Mesendoderm (in vitro differentiated cells): ENCODE results near the gene ARHGAP42.

Source experiments
- DNase-seq: peaks from one replicate; pipeline ENCODE4 v3.0.0; 2013
- H2AK5ac ChIP-seq: 2 replicates; pipeline ENCODE4 v1.6.1; 2013; ENCODE audit warnings: low read length, inconsistent platforms
- H2BK120ac ChIP-seq: 2 replicates; pipeline ENCODE4 v1.6.1; 2013; ENCODE audit warnings: low read depth, mild to moderate bottlenecking, low read length, moderate library complexity, mixed read lengths
- H2BK15ac ChIP-seq: replicated peaks from 2 replicates; pipeline ENCODE4 v1.6.1; 2013; ENCODE audit warnings: low read depth, mild to moderate bottlenecking, moderate library complexity
- H2BK5ac ChIP-seq: 2 replicates; pipeline ENCODE4 v1.6.1; 2013; ENCODE audit warnings: low read length, inconsistent platforms
- H3K18ac ChIP-seq: 2 replicates; pipeline ENCODE4 v1.6.1; 2013; ENCODE audit warnings: mild to moderate bottlenecking, low read length, mixed read lengths
- H3K23ac ChIP-seq: one replicate; pipeline ENCODE4 v1.6.1; 2013; ENCODE audit warnings: low read length
- H3K27ac ChIP-seq: 2 replicates; pipeline ENCODE4 v1.5.1; 2013; ENCODE audit warnings: low read depth, mild to moderate bottlenecking, inconsistent platforms, low read length, moderate library complexity
- H3K27me3 ChIP-seq: 2 replicates; pipeline ENCODE4 v1.6.1; 2013; ENCODE audit warnings: low read length, control low read depth, mild to moderate bottlenecking, inconsistent platforms; ENCODE audit not compliant: insufficient read depth, poor library complexity
- H3K36me3 ChIP-seq: 2 replicates; pipeline ENCODE4 v1.6.1; 2013; ENCODE audit warnings: low read length, inconsistent platforms; ENCODE audit not compliant: control insufficient read depth, insufficient read depth
- H3K4ac ChIP-seq: one replicate; pipeline ENCODE4 v1.6.1; 2013; ENCODE audit warnings: low read depth, mild to moderate bottlenecking, low read length, moderate library complexity
- H3K4me1 ChIP-seq: 2 replicates; pipeline ENCODE4 v1.6.1; 2013; ENCODE audit warnings: low read depth, low read length, inconsistent platforms; ENCODE audit not compliant: control insufficient read depth
- H3K4me2 ChIP-seq: 2 replicates; pipeline ENCODE4 v1.6.1; 2013; ENCODE audit warnings: low read length
- H3K4me3 ChIP-seq: 2 replicates; pipeline ENCODE4 v1.5.1; 2013; ENCODE audit warnings: mild to moderate bottlenecking, low read length
- H3K56ac ChIP-seq: one replicate; pipeline ENCODE4 v1.6.1; 2013; ENCODE audit warnings: low read length
- H3K79me1 ChIP-seq: 2 replicates; pipeline ENCODE4 v1.6.1; 2013; ENCODE audit warnings: low read length, inconsistent platforms
- H3K79me2 ChIP-seq: 2 replicates; pipeline ENCODE4 v1.6.1; 2013; ENCODE audit warnings: mild to moderate bottlenecking, low read length; ENCODE audit not compliant: control insufficient read depth, insufficient read depth
- H3K9ac ChIP-seq: 2 replicates; pipeline ENCODE4 v1.6.1; 2013; ENCODE audit warnings: low read length, inconsistent platforms
- H4K5ac ChIP-seq: one replicate; pipeline ENCODE4 v1.6.1; 2013; ENCODE audit warnings: low read length
- H4K8ac ChIP-seq: one replicate; pipeline ENCODE4 v1.6.1; 2013; ENCODE audit warnings: low read depth, mild to moderate bottlenecking, control low read depth, low read length, moderate library complexity
- WGBS: extraction: QIAGEN DNeasy Blood & Tissue Kit; methylation state at CpG from one replicate; pipeline ENCODE4 v1.1.7; 2013; ENCODE audit warnings: low lambda C conversion rate, missing lambda C conversion rate; ENCODE audit not compliant: insufficient coverage; ENCODE audit errors: extremely low coverage; 5-methylcytosine and 5-hydroxymethylcytosine counted together

Gene ARHGAP42

DNA sequence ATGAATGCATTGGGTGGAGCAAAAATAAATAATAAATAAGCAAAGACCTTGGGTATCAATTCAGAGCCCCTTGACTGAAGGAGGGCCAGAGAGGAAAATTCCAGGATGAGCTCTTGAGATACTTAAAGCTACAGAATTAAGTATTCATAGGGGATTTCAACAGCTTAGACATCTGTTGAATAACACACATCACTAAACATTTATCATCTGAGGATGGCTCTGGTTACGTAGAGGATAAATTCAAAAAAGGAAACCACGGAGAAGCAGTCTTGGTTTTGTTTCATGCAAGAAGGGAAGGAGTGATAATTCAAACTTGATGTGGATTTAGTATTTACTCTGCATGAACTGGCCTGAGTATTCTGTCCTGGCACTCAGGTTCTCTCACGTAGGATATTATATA lies 29.8 kb downstream of the ARHGAP42 start:
- Histone ChIP-seq H3K9ac (no peak overlapping the region), H3K23ac (no peak overlapping the region), H2BK15ac (no peak overlapping the region), H2BK5ac (no peak overlapping the region), H3K4me3 (no peak overlapping the region), H3K4me1 (no peaks in the 10 kb centered on the region), H4K5ac (no peak overlapping the region), H3K56ac (no peak overlapping the region), H3K18ac (no peak overlapping the region), H3K27me3 (no peaks in the 10 kb centered on the region), H3K79me2 (peaks cover 2% of the 10 kb centered on the region), H3K4ac (no peak overlapping the region), H2BK120ac (no peak overlapping the region), H3K27ac (no peak overlapping the region), H3K79me1 (peaks cover 2% of the 10 kb centered on the region), H4K8ac (no peak overlapping the region), H3K4me2 (no peak overlapping the region), H3K36me3 (no peaks in the 10 kb centered on the region), H2AK5ac (no peak overlapping the region)
- WGBS, result no CpG with 5 or more reads among the region's 3 CpGs
- DNase-seq, result no peak

- peak; percentile 96 for DNase-seq
Measured at GRCh38 chr11:100719362-100719761, 32.3 kb downstream of the ARHGAP42 start.

GRCh38 chr11:100719809-100720221 lies 32.7 kb downstream of the ARHGAP42 start:
- peak overlapping the region; percentile 28 for H3K56ac ChIP-seq
- WGBS, result no CpG with 5 or more reads among the region's 3 CpGs
- no peak overlapping the region for H3K23ac ChIP-seq
- H3K36me3 ChIP-seq, result no peaks in the 10 kb centered on the region
- H3K4me3 ChIP-seq, result no peak overlapping the region
- H2BK15ac ChIP-seq, result no peak overlapping the region
- no peak overlapping the region for H2BK120ac ChIP-seq
- peaks cover 3% of the 10 kb centered on the region for H3K79me1 ChIP-seq
- no peaks in the 10 kb centered on the region for H3K27me3 ChIP-seq
- no peak overlapping the region for H3K4ac ChIP-seq
- peaks cover 3% of the 10 kb centered on the region for H3K79me2 ChIP-seq
- H3K18ac ChIP-seq, result peak overlapping the region; percentile 95
- DNase-seq, result peak; percentile 98
- H4K5ac ChIP-seq, result no peak overlapping the region
- H3K4me2 ChIP-seq, result no peak overlapping the region
- no peak overlapping the region for H3K9ac ChIP-seq
- H3K4me1 ChIP-seq, result no peaks in the 10 kb centered on the region
- no peak overlapping the region for H2AK5ac ChIP-seq
- no peak overlapping the region for H2BK5ac ChIP-seq
- no peak overlapping the region for H4K8ac ChIP-seq
- peak overlapping the region; percentile 83 for H3K27ac ChIP-seq

More at GRCh38 chr11:100719362-100719761, 32.3 kb downstream of the ARHGAP42 start:
- Histone ChIP-seq H3K56ac (no peak overlapping the region), H2BK5ac (no peak overlapping the region), H2AK5ac (no peak overlapping the region), H3K4me3 (no peak overlapping the region), H2BK15ac (no peak overlapping the region), H3K18ac (peak overlapping the region; percentile 95), H4K5ac (no peak overlapping the region), H4K8ac (no peak overlapping the region), H3K9ac (no peak overlapping the region), H3K23ac (no peak overlapping the region), H3K27me3 (no peaks in the 10 kb centered on the region), H3K36me3 (no peaks in the 10 kb centered on the region), H3K79me1 (peaks cover 3% of the 10 kb centered on the region), H3K4me1 (no peaks in the 10 kb centered on the region), H3K79me2 (peaks cover 3% of the 10 kb centered on the region), H3K4me2 (no peak overlapping the region), H3K27ac (peak overlapping the region; percentile 83), H2BK120ac (no peak overlapping the region), H3K4ac (no peak overlapping the region)
- no CpG with 5 or more reads among the region's 2 CpGs for WGBS

GRCh38 chr11:100726680-100727079 lies 39.6 kb downstream of the ARHGAP42 start:
- Histone ChIP-seq H4K8ac (no peak overlapping the region), H3K36me3 (no peaks in the 10 kb centered on the region), H3K27ac (peak overlapping the region; percentile 72), H3K9ac (no peak overlapping the region), H3K18ac (peak overlapping the region; percentile 28), H3K23ac (no peak overlapping the region), H4K5ac (no peak overlapping the region), H2BK15ac (no peak overlapping the region), H3K4me2 (no peak overlapping the region), H2AK5ac (peak overlapping the region; percentile 36), H3K4me3 (no peak overlapping the region), H3K4me1 (peaks cover 17% of the 10 kb centered on the region), H3K27me3 (no peaks in the 10 kb centered on the region), H3K79me2 (peaks cover 16% of the 10 kb centered on the region), H3K56ac (peak overlapping the region; percentile 12), H3K79me1 (peaks cover 10% of the 10 kb centered on the region), H2BK120ac (peak overlapping the region; percentile 82), H2BK5ac (peak overlapping the region; percentile 49), H3K4ac (no peak overlapping the region)
- peak; percentile 64 for DNase-seq
- no CpG with 5 or more reads among the region's 1 CpG for WGBS

DNA sequence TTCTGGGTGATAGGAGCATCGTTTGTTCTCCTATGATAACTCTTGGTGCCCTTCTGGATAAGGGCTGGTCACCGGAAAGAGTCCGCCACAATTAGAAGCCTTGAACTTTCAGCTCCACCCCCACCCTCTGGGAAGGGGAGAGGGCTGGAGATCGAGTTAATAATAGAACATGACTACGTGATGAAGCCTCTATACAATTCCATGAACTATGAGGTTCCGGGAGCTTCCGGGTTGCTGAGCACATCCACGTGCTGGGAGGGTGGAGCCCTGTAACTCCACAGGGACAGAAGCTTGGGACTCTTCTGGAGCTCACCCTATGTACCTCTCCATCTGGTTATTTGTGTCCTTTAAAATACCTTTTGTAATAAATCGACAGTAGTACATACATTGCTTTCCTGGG lies 40.3 kb downstream of the ARHGAP42 start:
- no peak overlapping the region for H2BK15ac ChIP-seq
- no peak overlapping the region for H3K56ac ChIP-seq
- H4K5ac ChIP-seq, result no peak overlapping the region
- H2BK5ac ChIP-seq, result no peak overlapping the region
- H3K36me3 ChIP-seq, result no peaks in the 10 kb centered on the region
- no peak overlapping the region for H4K8ac ChIP-seq
- H3K27ac ChIP-seq, result peak overlapping the region; percentile 29
- H3K4ac ChIP-seq, result no peak overlapping the region
- WGBS, result no CpG with 5 or more reads among the region's 9 CpGs
- H3K4me2 ChIP-seq, result no peak overlapping the region
- H2BK120ac ChIP-seq, result peak overlapping the region; percentile 89
- peak overlapping the region; percentile 91 for H2AK5ac ChIP-seq
- H3K79me2 ChIP-seq, result peaks cover 18% of the 10 kb centered on the region
- peaks cover 10% of the 10 kb centered on the region for H3K79me1 ChIP-seq
- no peak overlapping the region for H3K9ac ChIP-seq
- H3K4me1 ChIP-seq, result peaks cover 19% of the 10 kb centered on the region
- no peaks in the 10 kb centered on the region for H3K27me3 ChIP-seq
- no peak overlapping the region for H3K4me3 ChIP-seq
- DNase-seq, result no peak
- H3K18ac ChIP-seq, result peak overlapping the region; percentile 76
- no peak overlapping the region for H3K23ac ChIP-seq

DNA sequence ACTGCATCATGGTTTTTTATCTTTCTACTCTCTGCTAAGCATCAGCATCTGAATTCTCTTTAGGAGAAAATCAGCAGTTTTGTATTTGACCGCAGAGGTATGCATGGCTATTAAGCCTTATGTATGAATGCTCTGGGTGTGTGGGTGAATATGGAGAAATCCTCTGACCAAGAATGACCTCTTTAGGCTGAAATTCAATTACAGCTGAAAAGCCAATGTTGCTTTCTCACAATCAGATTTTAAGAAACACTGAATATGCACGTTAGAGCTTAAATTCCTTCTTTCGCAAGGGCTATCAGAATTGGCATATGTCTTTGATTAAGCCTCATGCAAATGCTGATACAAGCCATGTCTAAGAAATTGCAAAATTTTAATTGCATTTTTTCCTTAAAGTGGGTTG lies 43.2 kb downstream of the ARHGAP42 start:
- H3K23ac ChIP-seq, result no peak overlapping the region
- no peak overlapping the region for H3K4me3 ChIP-seq
- H4K5ac ChIP-seq, result no peak overlapping the region
- WGBS, result no CpG with 5 or more reads among the region's 3 CpGs
- H3K79me1 ChIP-seq, result peaks cover 9% of the 10 kb centered on the region
- no peaks in the 10 kb centered on the region for H3K27me3 ChIP-seq
- H3K36me3 ChIP-seq, result no peaks in the 10 kb centered on the region
- peaks cover 17% of the 10 kb centered on the region for H3K79me2 ChIP-seq
- H3K4ac ChIP-seq, result no peak overlapping the region
- H2BK15ac ChIP-seq, result no peak overlapping the region
- H3K9ac ChIP-seq, result no peak overlapping the region
- H2BK120ac ChIP-seq, result no peak overlapping the region
- H4K8ac ChIP-seq, result no peak overlapping the region
- H3K27ac ChIP-seq, result no peak overlapping the region
- peaks cover 19% of the 10 kb centered on the region for H3K4me1 ChIP-seq
- DNase-seq, result no peak
- H2AK5ac ChIP-seq, result no peak overlapping the region
- H3K18ac ChIP-seq, result no peak overlapping the region
- H2BK5ac ChIP-seq, result no peak overlapping the region
- no peak overlapping the region for H3K4me2 ChIP-seq
- H3K56ac ChIP-seq, result no peak overlapping the region
